Pancreas (tissue), 10 donors: ENCODE measurements around the gene ZGPAT. TPM values are rescaled to one million over a fixed set of nuclear protein-coding genes. Genes with fewer than 3 reads are reported as not detected.

ENCODE experiments used
- ATAC-seq, 4 donors: fragments of 200-7000 bp; cut with Tn5 transposase; one replicate each; pipeline versions ENCODE4 v1.8.0 to v1.9.1; 2020; ENCODE audit warnings: mild to moderate bottlenecking in 4 of 4, moderate library complexity in 4 of 4
- DNase-seq, 6 donors: peaks; one replicate each; pipeline ENCODE4 v3.0.0-alpha.2; 2020
- FAIRE-seq: peaks from 2 replicates; lab custom pipeline; 2012; peaks lifted over from hg19 to GRCh38; lab: Jason Lieb, UNC
- H3K27ac ChIP-seq, 4 donors: fragments of 200-600 bp; sonication (generic); 1 replicate in 3 of 4; 2 replicates in 1 of 4; pipeline versions ENCODE4 v1.5.0 to v1.8.0; 2020
- H3K27me3 ChIP-seq, 4 donors: fragments of 200-600 bp; one replicate each; pipeline ENCODE4 v1.8.0; 2021
- H3K36me3 ChIP-seq, 3 donors: fragments of 200-600 bp; sonication (generic) in 1 of 3; one replicate each; pipeline versions ENCODE4 v1.5.0 to v1.8.0; 2020 to 2021
- H3K4me1 ChIP-seq, 3 donors: fragments of 200-600 bp; one replicate each; pipeline ENCODE4 v1.8.0; 2021
- H3K4me3 ChIP-seq, 4 donors: fragments of 200-600 bp; sonication (generic) in 2 of 4; one replicate each; pipeline versions ENCODE4 v1.5.0 to v1.8.0; 2020 to 2021
- H3K9me3 ChIP-seq, 4 donors: fragments of 200-600 bp; one replicate each; pipeline ENCODE4 v1.8.0; 2021
- CTCF ChIP-seq, 4 donors: fragments of 200-600 bp; sonication (generic) in 3 of 4; IDR thresholded peaks; one replicate each; pipeline versions ENCODE4 v1.5.0 to v1.8.0; 2021; ENCODE audit warnings: antibody characterized with exemption in 4 of 4
- WGBS, 2 donors: extraction: QIAGEN DNeasy Blood & Tissue Kit; methylation state at CpG; one replicate each; pipeline ENCODE4 v1.1.7; 2013; 5-methylcytosine and 5-hydroxymethylcytosine counted together
- intact Hi-C, 3 donors: fragments of 100-400 bp; cut with DNase I; formaldehyde crosslinking; loops; one replicate each; pipeline versions ENCODE4 v1.11.1 to v1.14.2; 2022
- polyA plus RNA-seq, 2 donors: library from polyadenylated mRNA; stranded (reverse); fragments of 200-250 nt; gene quantifications; one replicate each; pipeline ENCODE4 v1.2.3, GENCODE V29; 2013
- total RNA-seq, 6 donors: library from RNA; stranded (reverse); fragmentation: NEBNext Ultra II Directional in 4 of 6; extraction: Animal tissue kit (Norgen Biotek cat#: 25700) in 4 of 6; gene quantifications; one replicate each; pipeline versions ENCODE4 v1.2.1 to v1.2.4, GENCODE V29; 2021 to 2023
- donor health status: healthy with polysubstance abuse.
- donor health status: DM: no; HTN: no; CAD: no; lungs with moderate emphysema.
- donor health status: DM: no; HTN: no; CAD: no.
- donor health status: control.
- donor health status: control.
- donor health status: Bipolar disorder and iron deficiency.
- donor health status: DM: yes; HTN: yes; CAD: no.
- donor health status: DM: no; HTN: no; CAD: no.
- donor health status: DM: no; HTN: no; CAD: no.
- donor health status: DM: yes; HTN: yes; CAD: no.

The ZGPAT gene
- total and polyA plus RNA-seq, 8 donors = 9.3 to 61.6 (median 12.3) TPM

- ATAC-seq (no peak), DNase-seq (no peak), FAIRE-seq (no peak)
- intact Hi-C loops = no loop called here
- Histone ChIP-seq H3K9me3 (no peaks in the 10 kb centered on the region), H3K27ac (no peak overlapping the region), H3K4me1 (no peaks in the 10 kb centered on the region), H3K36me3 (no peaks in the 10 kb centered on the region), H3K27me3 (no peaks in the 10 kb centered on the region), H3K4me3 (no peak overlapping the region)
- 83 to 93% methylated on average over 7 of the region's 7 CpGs for WGBS, 2 donors
- no peak for TF ChIP-seq CTCF (IDR thresholded peaks at IDR 0.05)
Measured at GRCh38 chr20:63767886-63768285, 60.0 kb downstream of the ZGPAT start.

DNA sequence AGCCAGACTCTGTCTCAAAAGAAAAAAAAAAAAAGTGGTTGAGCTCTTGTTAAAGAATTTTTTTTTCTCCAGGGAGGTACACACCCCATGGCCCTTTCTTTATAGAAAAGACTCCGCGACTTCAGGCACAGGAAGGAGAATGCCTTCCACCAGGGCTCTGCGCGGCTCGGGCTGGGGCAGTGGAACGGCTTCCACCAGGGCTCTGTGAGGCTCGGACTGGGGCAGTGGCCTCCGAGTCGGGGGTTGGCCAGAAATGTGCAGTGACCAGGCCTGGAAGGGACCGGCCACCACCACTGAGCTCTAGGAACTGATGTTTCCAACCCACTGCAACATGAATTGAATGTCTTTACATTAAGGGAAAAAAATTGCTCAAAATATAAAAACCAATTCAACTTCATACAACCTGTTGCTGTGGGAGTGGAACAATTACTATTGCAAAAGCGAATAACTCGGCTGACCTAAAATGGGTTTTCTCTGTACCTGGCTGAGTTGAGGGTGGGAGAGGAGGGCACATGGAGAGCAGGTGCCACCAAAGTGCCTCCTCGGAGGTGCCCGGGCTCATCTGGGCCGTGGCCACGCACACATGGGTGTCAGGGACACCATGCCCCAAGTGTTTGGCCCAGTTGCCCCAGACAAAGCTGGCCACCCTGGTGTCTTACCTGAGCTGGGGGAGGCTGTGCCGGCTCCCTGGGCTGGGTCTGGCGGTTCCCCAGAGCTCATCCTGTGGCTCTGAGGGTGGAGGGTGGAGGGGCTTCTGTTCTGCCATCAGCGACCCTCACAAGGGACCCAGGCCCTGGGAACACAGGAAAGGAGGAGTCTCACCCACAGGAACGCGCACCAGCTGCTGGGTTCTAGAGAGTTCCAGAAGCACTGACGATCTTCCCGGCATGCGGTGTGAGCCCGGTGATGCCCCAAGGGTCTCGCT is 61.0 kb downstream of the ZGPAT start:
- H3K4me3 ChIP-seq = no peak overlapping the region

GRCh38 chr20:63769891-63770474 is 62.1 kb downstream of the ZGPAT start:
- peaks cover 0 to 2% (median 0%) of the 10 kb centered on the region in 3 donors for H3K4me1 ChIP-seq
- DNase-seq (peak in 1 of 6 donors; percentile 37), FAIRE-seq (no peak), ATAC-seq (no peak)
- H3K9me3 ChIP-seq = no peaks in the 10 kb centered on the region
- H3K4me3 ChIP-seq = no peak overlapping the region
- no peaks in the 10 kb centered on the region for H3K27me3 ChIP-seq
- 90 to 91% methylated on average over 31 of the region's 31 CpGs for WGBS, 2 donors
- intact Hi-C loops = no loop called here
- no peak overlapping the region for H3K27ac ChIP-seq
- no peaks in the 10 kb centered on the region for H3K36me3 ChIP-seq
- no peak for TF ChIP-seq CTCF (IDR thresholded peaks at IDR 0.05)

More for the DNA sequence above, 61.0 kb downstream of the ZGPAT start:
- intact Hi-C loops = no loop called here
- TF ChIP-seq CTCF (IDR thresholded peaks at IDR 0.05) = no peak
- Histone ChIP-seq H3K27me3 (no peaks in the 10 kb centered on the region), H3K36me3 (no peaks in the 10 kb centered on the region), H3K9me3 (no peaks in the 10 kb centered on the region), H3K4me1 (no peaks in the 10 kb centered on the region), H3K27ac (no peak overlapping the region)
- 89 to 92% methylated on average over 26 of the region's 26 CpGs for WGBS, 2 donors
- peak in 1 of 6 donors; percentile 45 for DNase-seq
- ATAC-seq = no peak
- no peak for FAIRE-seq

DNA sequence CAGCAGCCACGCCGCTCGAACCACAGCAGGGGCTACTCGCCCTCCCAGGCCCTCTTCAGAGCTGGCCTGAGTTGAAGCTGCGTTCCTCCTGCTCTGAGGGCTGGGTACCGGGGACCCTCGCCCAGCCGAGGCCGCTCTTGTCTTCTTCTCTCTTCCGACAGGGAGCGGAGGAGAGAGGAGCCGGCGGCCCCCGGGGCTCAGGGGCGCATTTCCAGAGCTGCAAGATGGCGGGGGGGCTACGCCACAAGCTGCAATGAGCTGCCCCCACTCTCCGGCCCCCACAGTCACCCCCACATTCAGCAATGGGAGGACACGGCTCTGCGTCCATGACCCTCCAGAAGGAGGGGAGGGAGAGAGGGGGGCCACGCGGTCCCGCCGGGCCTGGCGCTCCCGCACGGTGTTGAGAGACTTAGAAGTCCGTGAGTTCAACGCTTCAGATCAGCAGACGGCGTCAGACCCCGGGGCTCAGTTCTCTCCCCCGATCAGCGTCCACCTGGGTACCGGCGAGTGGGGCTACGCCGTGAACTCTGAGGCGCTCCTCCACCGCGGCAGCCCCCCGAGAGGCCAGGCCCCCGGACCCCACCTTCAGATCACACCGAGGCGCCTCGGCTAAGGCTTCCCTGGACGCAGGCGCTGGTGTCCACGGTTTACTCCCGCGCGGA is 63.3 kb downstream of the ZGPAT start:
- peak in 1 of 6 donors; percentile 51 for DNase-seq
- ATAC-seq = no peak
- Histone ChIP-seq H3K27me3 (no peaks in the 10 kb centered on the region), H3K9me3 (no peaks in the 10 kb centered on the region), H3K4me1 (peaks cover 0 to 2% (median 0%) of the 10 kb centered on the region in 3 donors), H3K4me3 (no peak overlapping the region), H3K27ac (no peak overlapping the region), H3K36me3 (no peaks in the 10 kb centered on the region)
- TF ChIP-seq CTCF (IDR thresholded peaks at IDR 0.05) = no peak
- intact Hi-C loops = no loop called here
- 89 to 92% methylated on average over 49 to 52 of the region's 52 CpGs for WGBS, 2 donors
- no peak for FAIRE-seq
